ENCODE data around the gene DICER1.

- TF ChIP-seq, protein P1, sequence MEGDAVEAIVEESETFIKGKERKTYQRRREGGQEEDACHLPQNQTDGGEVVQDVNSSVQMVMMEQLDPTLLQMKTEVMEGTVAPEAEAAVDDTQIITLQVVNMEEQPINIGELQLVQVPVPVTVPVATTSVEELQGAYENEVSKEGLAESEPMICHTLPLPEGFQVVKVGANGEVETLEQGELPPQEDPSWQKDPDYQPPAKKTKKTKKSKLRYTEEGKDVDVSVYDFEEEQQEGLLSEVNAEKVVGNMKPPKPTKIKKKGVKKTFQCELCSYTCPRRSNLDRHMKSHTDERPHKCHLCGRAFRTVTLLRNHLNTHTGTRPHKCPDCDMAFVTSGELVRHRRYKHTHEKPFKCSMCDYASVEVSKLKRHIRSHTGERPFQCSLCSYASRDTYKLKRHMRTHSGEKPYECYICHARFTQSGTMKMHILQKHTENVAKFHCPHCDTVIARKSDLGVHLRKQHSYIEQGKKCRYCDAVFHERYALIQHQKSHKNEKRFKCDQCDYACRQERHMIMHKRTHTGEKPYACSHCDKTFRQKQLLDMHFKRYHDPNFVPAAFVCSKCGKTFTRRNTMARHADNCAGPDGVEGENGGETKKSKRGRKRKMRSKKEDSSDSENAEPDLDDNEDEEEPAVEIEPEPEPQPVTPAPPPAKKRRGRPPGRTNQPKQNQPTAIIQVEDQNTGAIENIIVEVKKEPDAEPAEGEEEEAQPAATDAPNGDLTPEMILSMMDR (conservative IDR thresholded peaks at IDR 0.05; ENCODE audit: low read depth in 2 of 2): no peak
- TF ChIP-seq, protein P2, sequence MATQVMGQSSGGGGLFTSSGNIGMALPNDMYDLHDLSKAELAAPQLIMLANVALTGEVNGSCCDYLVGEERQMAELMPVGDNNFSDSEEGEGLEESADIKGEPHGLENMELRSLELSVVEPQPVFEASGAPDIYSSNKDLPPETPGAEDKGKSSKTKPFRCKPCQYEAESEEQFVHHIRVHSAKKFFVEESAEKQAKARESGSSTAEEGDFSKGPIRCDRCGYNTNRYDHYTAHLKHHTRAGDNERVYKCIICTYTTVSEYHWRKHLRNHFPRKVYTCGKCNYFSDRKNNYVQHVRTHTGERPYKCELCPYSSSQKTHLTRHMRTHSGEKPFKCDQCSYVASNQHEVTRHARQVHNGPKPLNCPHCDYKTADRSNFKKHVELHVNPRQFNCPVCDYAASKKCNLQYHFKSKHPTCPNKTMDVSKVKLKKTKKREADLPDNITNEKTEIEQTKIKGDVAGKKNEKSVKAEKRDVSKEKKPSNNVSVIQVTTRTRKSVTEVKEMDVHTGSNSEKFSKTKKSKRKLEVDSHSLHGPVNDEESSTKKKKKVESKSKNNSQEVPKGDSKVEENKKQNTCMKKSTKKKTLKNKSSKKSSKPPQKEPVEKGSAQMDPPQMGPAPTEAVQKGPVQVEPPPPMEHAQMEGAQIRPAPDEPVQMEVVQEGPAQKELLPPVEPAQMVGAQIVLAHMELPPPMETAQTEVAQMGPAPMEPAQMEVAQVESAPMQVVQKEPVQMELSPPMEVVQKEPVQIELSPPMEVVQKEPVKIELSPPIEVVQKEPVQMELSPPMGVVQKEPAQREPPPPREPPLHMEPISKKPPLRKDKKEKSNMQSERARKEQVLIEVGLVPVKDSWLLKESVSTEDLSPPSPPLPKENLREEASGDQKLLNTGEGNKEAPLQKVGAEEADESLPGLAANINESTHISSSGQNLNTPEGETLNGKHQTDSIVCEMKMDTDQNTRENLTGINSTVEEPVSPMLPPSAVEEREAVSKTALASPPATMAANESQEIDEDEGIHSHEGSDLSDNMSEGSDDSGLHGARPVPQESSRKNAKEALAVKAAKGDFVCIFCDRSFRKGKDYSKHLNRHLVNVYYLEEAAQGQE (IDR thresholded peaks at IDR 0.05; ENCODE audit: unreplicated experiment): no peak
- no peak for TF ChIP-seq EZH2 (IDR thresholded peaks at IDR 0.05; ENCODE audit: low read depth, unreplicated experiment)
- no peak for TF ChIP-seq POLR2AphosphoS5 (IDR thresholded peaks at IDR 0.05; ENCODE audit: low read depth)
- TF ChIP-seq JUNB (IDR thresholded peaks at IDR 0.05; ENCODE audit: unreplicated experiment): no peak
- no peak for TF ChIP-seq EZH2phosphoT487 (IDR thresholded peaks at IDR 0.05; ENCODE audit: unreplicated experiment)
Observed at GRCh38 chr14:95092723-95093122, 64.6 kb downstream of the DICER1 start.
